Measurements from ENCODE around the gene CHTF18.

DNA sequence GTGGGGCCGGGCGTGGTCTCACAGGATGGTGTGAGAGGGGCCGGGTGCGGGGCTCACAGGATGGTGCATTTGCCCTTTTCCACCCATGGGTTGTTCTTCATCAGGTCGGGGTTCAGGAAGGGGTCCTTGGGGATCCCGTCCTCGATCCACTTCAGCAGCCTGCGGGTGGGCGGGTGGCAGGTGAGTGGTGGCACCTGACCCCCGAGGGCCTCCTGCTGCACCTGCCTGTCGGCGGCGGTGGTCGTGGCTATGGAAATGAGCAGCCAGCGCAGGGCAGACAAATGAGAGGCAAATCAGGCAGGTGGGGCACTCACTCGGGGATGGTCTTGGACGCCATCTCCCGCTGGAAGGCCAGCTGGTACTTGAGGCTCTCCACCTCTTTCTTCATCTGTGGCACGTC, 10.2 kb downstream of the CHTF18 start:
- TF ChIP-seq, protein P1, sequence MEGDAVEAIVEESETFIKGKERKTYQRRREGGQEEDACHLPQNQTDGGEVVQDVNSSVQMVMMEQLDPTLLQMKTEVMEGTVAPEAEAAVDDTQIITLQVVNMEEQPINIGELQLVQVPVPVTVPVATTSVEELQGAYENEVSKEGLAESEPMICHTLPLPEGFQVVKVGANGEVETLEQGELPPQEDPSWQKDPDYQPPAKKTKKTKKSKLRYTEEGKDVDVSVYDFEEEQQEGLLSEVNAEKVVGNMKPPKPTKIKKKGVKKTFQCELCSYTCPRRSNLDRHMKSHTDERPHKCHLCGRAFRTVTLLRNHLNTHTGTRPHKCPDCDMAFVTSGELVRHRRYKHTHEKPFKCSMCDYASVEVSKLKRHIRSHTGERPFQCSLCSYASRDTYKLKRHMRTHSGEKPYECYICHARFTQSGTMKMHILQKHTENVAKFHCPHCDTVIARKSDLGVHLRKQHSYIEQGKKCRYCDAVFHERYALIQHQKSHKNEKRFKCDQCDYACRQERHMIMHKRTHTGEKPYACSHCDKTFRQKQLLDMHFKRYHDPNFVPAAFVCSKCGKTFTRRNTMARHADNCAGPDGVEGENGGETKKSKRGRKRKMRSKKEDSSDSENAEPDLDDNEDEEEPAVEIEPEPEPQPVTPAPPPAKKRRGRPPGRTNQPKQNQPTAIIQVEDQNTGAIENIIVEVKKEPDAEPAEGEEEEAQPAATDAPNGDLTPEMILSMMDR (optimal IDR thresholded peaks at IDR 0.05 in 1 of 3, IDR thresholded peaks at IDR 0.05 in 1 of 3, conservative IDR thresholded peaks at IDR 0.05 in 1 of 3; ENCODE audit: extremely low read depth in 1 of 3, insufficient read depth in 2 of 3, low read length in 3 of 3), result no peak
- no peak for TF ChIP-seq EZH2 (IDR thresholded peaks at IDR 0.05; ENCODE audit: low read length)

Data from keratinocyte (primary cell).